AG09319 (cell line): Measurements from ENCODE around the gene PMFBP1.

ENCODE experiments used
- DNase-seq: peaks from one replicate; pipeline ENCODE4 v3.0.0-alpha.2; 2010; ENCODE audit warnings: low read depth; ENCODE audit errors: extremely low read depth
- TF ChIP-seq, protein P1 (sequence below): IDR thresholded peaks from 2 replicates; pipeline ENCODE4 v1.5.1; 2011; ENCODE audit warnings: low read depth, mild to moderate bottlenecking, inconsistent platforms, low read length, moderate library complexity

Gene PMFBP1

DNA sequence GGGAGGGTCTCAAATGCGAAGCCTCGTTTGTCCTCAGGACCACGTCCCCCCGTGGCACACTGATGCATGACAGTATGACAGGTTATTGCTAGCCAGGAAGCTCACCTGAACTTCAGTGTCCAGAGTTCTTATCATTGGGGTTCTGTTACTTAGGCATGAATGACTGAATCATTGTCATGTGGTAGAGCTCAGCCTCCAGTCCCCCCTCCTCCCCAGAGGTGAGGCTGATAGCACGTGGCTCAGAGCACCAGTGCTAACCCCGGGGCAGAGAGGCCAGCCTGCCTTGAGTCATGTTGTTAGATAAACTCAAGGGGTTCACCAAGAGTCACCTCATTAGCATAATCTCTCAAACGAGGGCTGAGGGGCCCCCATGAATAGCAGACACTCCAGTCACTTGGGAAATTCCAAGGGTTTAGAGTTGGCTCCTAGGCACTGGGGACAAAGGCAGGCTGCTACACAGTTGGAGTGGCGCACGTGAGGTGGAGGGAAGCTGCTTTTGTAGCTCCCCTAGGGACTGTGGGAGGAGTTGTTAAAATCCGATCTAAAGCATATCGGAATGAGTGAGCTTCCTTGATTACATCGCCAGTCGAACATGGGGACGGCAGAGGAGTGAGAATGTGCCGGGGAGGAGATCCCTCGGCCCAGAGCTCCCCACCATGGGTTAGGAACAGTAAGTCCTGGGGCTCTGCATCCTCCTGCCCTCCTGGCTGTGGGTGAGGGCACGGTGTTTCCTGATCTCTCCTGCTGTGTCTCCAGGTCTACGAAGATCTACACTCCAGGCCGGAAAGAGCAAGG is 60.1 kb downstream of the PMFBP1 start:
- DNase-seq: no peak
- TF ChIP-seq, protein P1, sequence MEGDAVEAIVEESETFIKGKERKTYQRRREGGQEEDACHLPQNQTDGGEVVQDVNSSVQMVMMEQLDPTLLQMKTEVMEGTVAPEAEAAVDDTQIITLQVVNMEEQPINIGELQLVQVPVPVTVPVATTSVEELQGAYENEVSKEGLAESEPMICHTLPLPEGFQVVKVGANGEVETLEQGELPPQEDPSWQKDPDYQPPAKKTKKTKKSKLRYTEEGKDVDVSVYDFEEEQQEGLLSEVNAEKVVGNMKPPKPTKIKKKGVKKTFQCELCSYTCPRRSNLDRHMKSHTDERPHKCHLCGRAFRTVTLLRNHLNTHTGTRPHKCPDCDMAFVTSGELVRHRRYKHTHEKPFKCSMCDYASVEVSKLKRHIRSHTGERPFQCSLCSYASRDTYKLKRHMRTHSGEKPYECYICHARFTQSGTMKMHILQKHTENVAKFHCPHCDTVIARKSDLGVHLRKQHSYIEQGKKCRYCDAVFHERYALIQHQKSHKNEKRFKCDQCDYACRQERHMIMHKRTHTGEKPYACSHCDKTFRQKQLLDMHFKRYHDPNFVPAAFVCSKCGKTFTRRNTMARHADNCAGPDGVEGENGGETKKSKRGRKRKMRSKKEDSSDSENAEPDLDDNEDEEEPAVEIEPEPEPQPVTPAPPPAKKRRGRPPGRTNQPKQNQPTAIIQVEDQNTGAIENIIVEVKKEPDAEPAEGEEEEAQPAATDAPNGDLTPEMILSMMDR: no peak

DNA sequence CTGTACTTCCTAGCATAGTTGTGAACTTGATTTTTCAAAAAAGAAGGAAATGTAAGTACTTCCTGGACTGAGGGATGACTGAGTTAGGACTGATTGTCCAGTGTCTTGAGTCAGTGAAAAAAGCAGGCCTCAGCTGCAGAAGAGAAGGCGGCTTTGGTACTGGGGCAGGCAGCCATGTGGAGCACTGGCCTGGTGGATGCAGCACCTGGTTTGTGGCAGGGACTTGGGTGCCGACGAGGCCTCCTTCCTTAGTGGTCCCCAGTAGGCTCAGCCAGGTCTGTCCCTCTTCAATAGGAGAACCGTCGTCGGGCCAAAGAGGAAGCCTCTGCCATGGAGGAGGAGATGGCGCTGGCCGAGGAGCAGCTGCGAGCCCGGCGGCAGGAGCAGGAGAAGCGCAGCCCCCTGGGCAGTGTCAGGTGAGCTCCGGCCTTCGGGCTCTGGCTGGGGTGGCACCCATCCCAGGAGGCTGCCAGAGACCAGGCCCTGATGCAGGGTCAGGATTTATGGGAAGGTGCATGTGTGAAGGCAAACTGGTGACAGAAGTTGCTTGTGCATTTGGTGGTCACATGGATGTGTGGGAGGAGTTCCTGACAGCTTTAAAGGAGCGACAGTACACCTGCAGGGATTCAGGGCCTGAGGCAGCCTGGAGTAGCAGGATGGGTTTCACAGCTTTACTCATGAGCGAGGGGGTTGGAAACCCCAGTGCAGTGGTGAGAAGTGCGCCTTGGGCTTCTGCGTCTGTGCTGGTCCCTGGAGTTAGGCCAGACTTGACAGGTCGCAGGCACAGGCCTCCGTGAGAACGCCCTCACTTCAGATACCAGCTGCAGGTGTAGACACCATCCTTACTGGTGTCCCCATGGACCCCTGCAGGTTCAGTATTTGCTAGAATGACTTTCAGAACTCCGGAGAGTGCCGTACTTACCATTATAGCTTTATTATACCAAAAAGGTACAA is 61.0 kb downstream of the PMFBP1 start:
- TF ChIP-seq, protein P1: no peak
- DNase-seq: no peak

DNA sequence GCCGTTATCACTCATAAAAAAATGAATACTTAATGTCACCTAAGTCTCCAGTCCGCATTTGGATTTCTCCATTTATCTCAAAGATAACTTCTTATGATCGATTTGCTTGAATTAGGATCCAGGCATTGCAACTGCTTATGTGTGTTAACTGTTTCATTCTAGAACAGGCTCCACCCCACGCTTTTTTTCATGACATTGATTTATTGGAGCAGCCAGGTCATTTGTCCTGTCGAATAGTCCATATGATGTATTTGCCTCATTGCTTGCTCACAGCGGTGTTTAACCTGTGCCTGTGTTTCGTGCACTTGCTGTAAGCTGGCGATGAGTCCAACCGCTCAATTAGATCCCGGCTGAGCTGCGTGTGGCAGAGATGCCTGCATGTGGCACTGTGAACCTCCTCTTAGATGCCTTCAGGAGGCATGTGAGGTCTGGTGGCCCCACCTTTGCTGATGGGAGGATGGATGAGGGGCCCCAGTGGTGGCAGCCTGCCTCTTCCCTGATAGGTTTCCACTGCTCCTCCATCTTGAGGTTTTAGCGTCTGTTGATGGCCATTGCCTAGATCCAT is 61.9 kb downstream of the PMFBP1 start:
- no peak for DNase-seq
- TF ChIP-seq, protein P1: no peak

DNA sequence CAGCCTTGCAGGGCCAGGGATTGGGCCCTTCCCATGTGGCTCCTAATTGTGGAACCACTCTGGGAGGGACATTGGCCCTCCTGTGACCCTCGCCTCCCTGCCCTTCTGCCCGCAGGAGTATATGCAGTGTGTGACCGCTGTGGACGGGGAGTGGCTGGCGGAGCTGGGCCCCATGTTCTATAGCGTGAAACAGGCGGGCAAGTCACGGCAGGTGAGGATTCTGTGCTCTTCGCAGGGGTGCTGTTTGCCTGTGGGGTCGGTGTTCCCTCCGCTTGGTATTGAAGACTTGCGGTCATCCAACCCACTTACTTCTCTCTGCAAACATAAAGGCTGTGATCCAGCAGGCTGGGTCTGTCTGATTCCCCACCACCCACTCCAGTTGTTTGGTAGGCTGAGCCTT is 62.7 kb downstream of the PMFBP1 start:
- no peak for DNase-seq

DNA sequence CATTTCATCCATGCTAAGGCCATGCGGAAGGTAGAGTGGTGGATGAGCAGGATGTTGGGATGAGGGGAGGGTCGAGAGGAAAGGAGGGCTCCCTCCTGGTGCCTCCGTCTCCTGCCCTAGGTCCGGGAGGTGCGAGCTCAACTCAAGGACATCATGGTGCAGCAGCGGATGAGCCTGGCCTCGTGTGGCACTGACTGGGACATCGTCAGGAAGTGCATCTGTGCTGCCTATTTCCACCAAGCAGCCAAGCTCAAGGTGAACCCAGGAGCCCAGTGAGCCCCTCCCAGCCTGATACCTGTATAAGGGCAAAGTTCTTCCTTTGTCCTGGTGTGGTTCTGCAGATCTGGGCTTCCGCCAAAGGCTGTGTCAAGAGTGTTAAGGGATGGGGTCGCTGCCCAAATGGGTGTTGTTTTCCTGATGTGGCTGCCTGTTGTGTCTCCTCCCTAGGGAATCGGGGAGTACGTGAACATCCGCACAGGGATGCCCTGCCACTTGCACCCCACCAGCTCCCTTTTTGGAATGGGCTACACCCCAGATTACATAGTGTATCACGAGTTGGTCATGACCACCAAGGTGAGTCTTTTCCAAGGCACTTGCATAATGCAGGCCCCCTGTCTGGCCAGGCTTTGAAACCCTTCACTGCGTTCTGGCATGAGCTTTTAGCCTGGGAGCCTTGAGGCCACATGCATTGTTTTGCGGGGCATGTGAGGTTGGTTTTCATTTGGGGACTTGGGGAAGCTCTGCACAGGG is 63.4 kb downstream of the PMFBP1 start:
- no peak for DNase-seq
- TF ChIP-seq, protein P1: no peak

More for the DNA sequence above, 62.7 kb downstream of the PMFBP1 start:
- TF ChIP-seq, protein P1: no peak

DNA sequence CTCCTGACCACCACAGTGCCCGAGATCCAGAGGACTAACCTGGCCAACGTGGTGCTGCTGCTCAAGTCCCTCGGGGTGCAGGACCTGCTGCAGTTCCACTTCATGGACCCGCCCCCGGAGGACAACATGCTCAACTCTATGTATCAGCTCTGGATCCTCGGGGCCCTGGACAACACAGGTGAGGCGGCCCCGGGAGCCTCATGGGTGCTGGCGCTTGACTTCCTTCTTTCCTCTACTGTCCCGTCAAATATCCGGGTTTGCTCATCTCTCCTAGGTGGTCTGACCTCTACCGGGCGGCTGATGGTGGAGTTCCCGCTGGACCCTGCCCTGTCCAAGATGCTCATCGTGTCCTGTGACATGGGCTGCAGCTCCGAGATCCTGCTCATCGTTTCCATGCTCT is 64.6 kb downstream of the PMFBP1 start:
- TF ChIP-seq, protein P1: no peak
- DNase-seq: no peak
